H1 (cell line): ENCODE results near the gene MYOM1. TPM values are rescaled to one million over a fixed set of nuclear protein-coding genes. Genes with fewer than 3 reads are reported as not detected.

ENCODE experiments used
- BACH1 ChIP-seq: IDR thresholded peaks from 2 replicates; pipeline ENCODE4 v1.6.1; 2012; ENCODE audit warnings: low read length, improper control_type of control experiment
- BCL11A ChIP-seq, 2 experiments: IDR thresholded peaks; one replicate each; pipeline ENCODE4 v1.6.1; 2011; ENCODE audit warnings: low read depth in 2 of 2, low read length in 2 of 2, mild to moderate bottlenecking in 2 of 2
- CBX8 ChIP-seq: fragments of 300-800, 300-1000 bp; sonication (generic); IDR thresholded peaks from 2 replicates; pipeline ENCODE4 v1.7.1; 2016; ENCODE audit warnings: low read depth, low read length, borderline replicate concordance
- EP300 ChIP-seq, 2 experiments: IDR thresholded peaks; 1 replicate in 1 of 2; 2 replicates in 1 of 2; pipeline ENCODE4 v1.6.1; 2011 to 2012; ENCODE audit warnings: low read depth in 2 of 2, low read length in 2 of 2, mild to moderate bottlenecking in 2 of 2, borderline replicate concordance in 1 of 2, inconsistent platforms in 1 of 2, moderate library complexity in 1 of 2
- EZH2 ChIP-seq: fragments of 200-600 bp; sonication (generic); IDR thresholded peaks from 2 replicates; pipeline ENCODE4 v1.7.1; 2012; ENCODE audit warnings: low read depth, mild to moderate bottlenecking, moderate library complexity, low read length, inconsistent platforms; ENCODE audit not compliant: severe bottlenecking
- GABPA ChIP-seq: IDR thresholded peaks from 2 replicates; pipeline ENCODE4 v1.6.1; 2011; ENCODE audit warnings: mild to moderate bottlenecking, low read length, moderate library complexity, borderline replicate concordance; ENCODE audit not compliant: insufficient read depth
- GTF2F1 ChIP-seq: IDR thresholded peaks from 2 replicates; pipeline ENCODE4 v1.6.1; 2012; ENCODE audit warnings: low read depth, low read length, improper control_type of control experiment, borderline replicate concordance
- JUN ChIP-seq: IDR thresholded peaks from 2 replicates; pipeline ENCODE4 v1.6.1; 2011; ENCODE audit warnings: low read depth, mild to moderate bottlenecking, improper control_type of control experiment, low read length
- KDM4A ChIP-seq: IDR thresholded peaks from one replicate; pipeline ENCODE4 v1.7.1; 2012; ENCODE audit warnings: low read depth, mild to moderate bottlenecking, moderate library complexity, low read length, inconsistent platforms; ENCODE audit not compliant: severe bottlenecking
- NRF1 ChIP-seq: IDR thresholded peaks from 2 replicates; pipeline ENCODE4 v1.6.1; 2011; ENCODE audit warnings: mild to moderate bottlenecking, low read depth, low read length, improper control_type of control experiment
- PHF8 ChIP-seq: fragments of 200-600 bp; sonication (generic); conservative IDR thresholded peaks from 2 replicates; pipeline ENCODE4 v1.7.1; 2012; ENCODE audit warnings: low read depth, mild to moderate bottlenecking, inconsistent platforms, low read length, moderate library complexity
- POU5F1 ChIP-seq: IDR thresholded peaks from 2 replicates; pipeline ENCODE4 v1.6.1; 2011; ENCODE audit warnings: low read depth, mild to moderate bottlenecking, low read length, moderate library complexity
- RBBP5 ChIP-seq: IDR thresholded peaks from 2 replicates; pipeline ENCODE4 v1.7.1; 2012; ENCODE audit warnings: low read depth, mild to moderate bottlenecking, inconsistent platforms, low read length, moderate library complexity, borderline replicate concordance
- RFX5 ChIP-seq: IDR thresholded peaks from 2 replicates; pipeline ENCODE4 v1.6.1; 2011; ENCODE audit warnings: low read depth, low read length, improper control_type of control experiment, borderline replicate concordance
- SP1 ChIP-seq: IDR thresholded peaks from 2 replicates; pipeline ENCODE4 v1.6.1; 2011; ENCODE audit warnings: low read depth, low read length
- SRF ChIP-seq: IDR thresholded peaks from 2 replicates; pipeline ENCODE4 v1.6.1; 2011; ENCODE audit warnings: mild to moderate bottlenecking, low read depth, low read length, moderate library complexity
- SUZ12 ChIP-seq: fragments of 200-600 bp; sonication (generic); IDR thresholded peaks from 2 replicates; pipeline ENCODE4 v1.6.1; 2012; ENCODE audit warnings: mild to moderate bottlenecking, inconsistent platforms, low read length, moderate library complexity, mixed read lengths
- TAF7 ChIP-seq: optimal IDR thresholded peaks from 2 replicates; pipeline ENCODE3; 2011; ENCODE audit warnings: low read depth, mild to moderate bottlenecking, inconsistent platforms, low read length, moderate library complexity, borderline replicate concordance
- ZNF274 ChIP-seq: IDR thresholded peaks from 2 replicates; pipeline ENCODE4 v1.7.0; 2012; ENCODE audit warnings: low read length, borderline replicate concordance; ENCODE audit errors: extremely low read depth
- polyA plus RNA-seq, 7 experiments: library from polyadenylated mRNA; depleted of rRNA in 3 of 7; stranded (reverse) in 5 of 7; unstranded in 2 of 7; fragments of >200 nt in 5 of 7; fragments of 200-250 nt in 2 of 7; gene quantifications; 1 replicate in 5 of 7; 2 replicates in 1 of 7; 4 replicates in 1 of 7; pipeline versions ENCODE4 v1.2.1 to v1.2.3, GENCODE V29; 2011 to 2013; ENCODE audit warnings: missing spikeins in 2 of 7, mixed read lengths in 2 of 7
- total RNA-seq: library from RNA; stranded (reverse); fragmentation: NEBNext Ultra II Directional; extraction: Animal tissue kit (Norgen Biotek cat#: 25700); gene quantifications from 2 replicates; pipeline ENCODE4 v1.2.1, GENCODE V29; 2021
- TF ChIP-seq, protein P1 (sequence below): IDR thresholded peaks from 2 replicates; pipeline ENCODE4 v1.6.1; 2012; ENCODE audit warnings: inconsistent platforms
- TF ChIP-seq, protein P2 (sequence below): IDR thresholded peaks from 2 replicates; pipeline ENCODE4 v1.6.1; 2011; ENCODE audit warnings: low read depth, mild to moderate bottlenecking, low read length; ENCODE audit not compliant: insufficient read depth

The MYOM1 gene
- total and polyA plus RNA-seq, 2 of the 8 experiments (the other 6 are each of a cell fraction or from before 2014, with no cell fraction given) = 0.06 to 0.32 TPM

DNA sequence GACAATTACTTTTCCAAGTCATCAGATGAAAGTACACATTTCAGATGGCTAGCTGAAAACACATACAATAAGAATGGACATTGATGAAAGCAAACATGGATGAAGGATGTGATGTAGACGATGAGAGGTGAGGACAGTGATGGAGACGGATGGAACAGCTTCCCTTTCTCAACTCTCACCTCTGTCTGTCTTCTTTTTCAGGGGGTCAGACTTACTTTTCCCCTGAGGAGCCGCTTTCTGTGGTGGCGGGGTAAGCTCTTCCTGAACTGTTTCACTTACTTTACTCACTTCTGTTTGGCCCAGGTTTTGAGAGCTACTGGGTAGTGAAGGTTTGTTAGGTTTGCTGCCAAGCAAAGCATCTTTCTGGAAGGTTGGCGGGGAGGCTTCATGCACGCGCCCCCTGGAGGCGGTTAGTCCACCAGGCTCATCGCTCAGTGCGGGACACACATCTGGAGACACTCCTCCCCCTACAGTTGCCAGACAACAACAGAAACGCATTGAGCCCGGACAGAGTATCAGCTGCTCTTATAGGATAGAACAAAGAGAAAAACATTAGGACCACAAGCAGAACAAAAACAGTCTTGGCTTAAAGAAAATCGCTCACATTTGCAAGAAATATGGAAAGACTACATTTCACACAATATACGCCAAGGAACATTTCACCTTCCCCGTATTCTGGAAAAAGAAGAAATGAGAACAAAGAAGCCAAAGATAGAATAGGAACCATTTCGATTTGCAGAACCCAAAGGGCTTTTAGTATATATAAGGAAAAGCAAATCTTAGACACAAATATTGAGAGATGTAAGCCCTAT, 90.5 kb downstream of the MYOM1 start (continued):
- TF ChIP-seq POU5F1 (no peak), SRF (no peak), TAF7 (peak; percentile 39), BCL11A (IDR thresholded peaks at IDR 0.05; ENCODE audit: low read depth in 2 of 2, low read length in 2 of 2) (no peak), RBBP5 (no peak), CBX8 (no peak), PHF8 (no peak), KDM4A (no peak), EZH2 (no peak), SUZ12 (no peak), SP1 (0 out of 2 replicates have a peak, but pooled peaks have one; percentile 19), GTF2F1 (no peak), ZNF274 (no peak), RFX5 (no peak), JUN (no peak), NRF1 (no peak), GABPA (peak; percentile 66; the same call in 1 of the 2 replicates), BACH1 (no peak), EP300 (IDR thresholded peaks at IDR 0.05; ENCODE audit: borderline replicate concordance in 1 of 2, low read depth in 2 of 2, low read length in 2 of 2) (peak in 1 of 2 experiments; percentile 70; a peak in 1 of 3 replicates)
- TF ChIP-seq, protein P1, sequence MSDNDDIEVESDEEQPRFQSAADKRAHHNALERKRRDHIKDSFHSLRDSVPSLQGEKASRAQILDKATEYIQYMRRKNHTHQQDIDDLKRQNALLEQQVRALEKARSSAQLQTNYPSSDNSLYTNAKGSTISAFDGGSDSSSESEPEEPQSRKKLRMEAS = peak; percentile 66
- TF ChIP-seq, protein P2, sequence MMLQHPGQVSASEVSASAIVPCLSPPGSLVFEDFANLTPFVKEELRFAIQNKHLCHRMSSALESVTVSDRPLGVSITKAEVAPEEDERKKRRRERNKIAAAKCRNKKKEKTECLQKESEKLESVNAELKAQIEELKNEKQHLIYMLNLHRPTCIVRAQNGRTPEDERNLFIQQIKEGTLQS = no peak
